ENCODE results near the gene TLCD3B.

Gene TLCD3B

GRCh38 chr16:30006659-30007377, 24.3 kb downstream of the TLCD3B start:
- in situ Hi-C loops (cut with MboI; ENCODE audit: low sequenced_read_pairs), result no loop called here

- in situ Hi-C loops (cut with MboI; ENCODE audit: low sequenced_read_pairs), result no loop called here
These were observed 25.0 kb downstream of the TLCD3B start for GRCh38 chr16:30006095-30006473.

GRCh38 chr16:30005341-30006094, 25.6 kb downstream of the TLCD3B start:
- in situ Hi-C loops (cut with MboI; ENCODE audit: low sequenced_read_pairs), result no loop called here

GRCh38 chr16:30004811-30005242, 26.2 kb downstream of the TLCD3B start:
- in situ Hi-C loops (cut with MboI; ENCODE audit: low sequenced_read_pairs), result no loop called here

- in situ Hi-C loops (cut with MboI; ENCODE audit: low sequenced_read_pairs), result no loop called here
These were observed 26.7 kb downstream of the TLCD3B start for GRCh38 chr16:30004424-30004776.

GRCh38 chr16:30003670-30004423, 27.2 kb downstream of the TLCD3B start:
- in situ Hi-C loops (cut with MboI; ENCODE audit: low sequenced_read_pairs), result no loop called here

GRCh38 chr16:30002614-30003346, 28.3 kb downstream of the TLCD3B start:
- in situ Hi-C loops (cut with MboI; ENCODE audit: low sequenced_read_pairs), result no loop called here

GRCh38 chr16:30000735-30001631, 30.1 kb downstream of the TLCD3B start:
- in situ Hi-C loops (cut with MboI; ENCODE audit: low sequenced_read_pairs), result no loop called here

GRCh38 chr16:29999605-30000004, 31.5 kb downstream of the TLCD3B start:
- in situ Hi-C loops (cut with MboI; ENCODE audit: low sequenced_read_pairs), result no loop called here

GRCh38 chr16:29996766-29997250, 34.3 kb downstream of the TLCD3B start:
- in situ Hi-C loops (cut with MboI; ENCODE audit: low sequenced_read_pairs), result no loop called here

GRCh38 chr16:29995911-29996765, 34.9 kb downstream of the TLCD3B start, which contains the start of gene INO80E:
INO80E (plus strand) TSS chr16:29996241; CDS start chr16:29996311, 70 bp downstream.
- in situ Hi-C loops (cut with MboI; ENCODE audit: low sequenced_read_pairs), result no loop called here

GRCh38 chr16:29995324-29995910, 35.7 kb downstream of the TLCD3B start, which contains the start of gene HIRIP3:
HIRIP3 (minus strand) TSS chr16:29995617; CDS start chr16:29995605, 12 bp downstream.
- in situ Hi-C loops (cut with MboI; ENCODE audit: low sequenced_read_pairs), result no loop called here

- in situ Hi-C loops (cut with MboI; ENCODE audit: low sequenced_read_pairs), result no loop called here
These were observed 36.3 kb downstream of the TLCD3B start for GRCh38 chr16:29994600-29995323.

- in situ Hi-C loops (cut with MboI; ENCODE audit: low sequenced_read_pairs), result no loop called here
These were observed 37.0 kb downstream of the TLCD3B start for GRCh38 chr16:29993903-29994599.

GRCh38 chr16:29993191-29993902, 37.7 kb downstream of the TLCD3B start:
- in situ Hi-C loops (cut with MboI; ENCODE audit: low sequenced_read_pairs), result no loop called here

GRCh38 chr16:29992344-29992967, 38.6 kb downstream of the TLCD3B start:
- in situ Hi-C loops (cut with MboI; ENCODE audit: low sequenced_read_pairs), result no loop called here
